Measurements from ENCODE around the gene S100A13.
A peak's percentile ranks its signal among the peaks of the same experiment; 100 is the strongest.

DNA sequence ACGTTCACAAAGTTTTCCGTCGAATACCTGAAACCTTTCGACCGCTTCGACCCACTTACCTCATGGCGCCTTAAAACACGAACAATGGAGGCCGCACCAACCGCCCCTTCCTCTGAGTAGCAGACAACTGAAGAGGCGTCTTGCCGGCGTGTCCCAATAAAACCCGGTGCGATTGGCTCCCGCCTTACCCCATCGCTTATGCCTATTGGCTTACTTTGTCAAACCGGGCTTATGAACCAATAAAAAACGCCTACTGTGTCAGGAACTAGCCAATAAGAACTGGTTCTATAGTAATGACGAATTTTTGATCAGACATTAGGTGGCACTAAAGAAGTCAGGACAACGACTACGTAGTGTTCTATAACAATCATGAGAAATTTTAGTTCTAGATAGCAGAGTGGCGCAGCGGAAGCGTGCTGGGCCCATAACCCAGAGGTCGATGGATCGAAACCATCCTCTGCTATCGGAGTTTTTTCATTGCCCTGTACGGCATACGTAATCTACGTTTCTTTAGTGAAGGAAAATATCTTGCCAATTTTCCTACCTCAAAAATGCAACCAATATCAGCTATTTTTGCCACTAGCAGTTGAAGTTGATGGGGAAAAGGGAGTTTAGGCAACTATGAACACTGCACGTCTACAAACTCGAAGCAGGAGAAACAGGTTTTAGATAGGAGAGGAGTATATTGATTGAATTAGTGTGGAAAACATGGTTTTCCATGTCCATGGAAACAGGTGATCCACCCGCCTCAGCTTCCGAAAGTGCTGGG lies 43.7 kb upstream of the S100A13 start, which contains the start of gene ILF2:
- TF ChIP-seq POLR2AphosphoS5 (IDR thresholded peaks at IDR 0.05; ENCODE audit: low read depth, low read length) (peak; percentile 93), CTCF (IDR thresholded peaks at IDR 0.05) (peak; percentile 25; the same call in 1 of the 2 replicates), TCF7L2 (IDR thresholded peaks at IDR 0.05; ENCODE audit: low read depth, low read length) (peak; percentile 66), SIN3A (IDR thresholded peaks at IDR 0.05; ENCODE audit: borderline replicate concordance, insufficient read depth, low read depth, low read length) (no peak)
- TF ChIP-seq, protein P1, sequence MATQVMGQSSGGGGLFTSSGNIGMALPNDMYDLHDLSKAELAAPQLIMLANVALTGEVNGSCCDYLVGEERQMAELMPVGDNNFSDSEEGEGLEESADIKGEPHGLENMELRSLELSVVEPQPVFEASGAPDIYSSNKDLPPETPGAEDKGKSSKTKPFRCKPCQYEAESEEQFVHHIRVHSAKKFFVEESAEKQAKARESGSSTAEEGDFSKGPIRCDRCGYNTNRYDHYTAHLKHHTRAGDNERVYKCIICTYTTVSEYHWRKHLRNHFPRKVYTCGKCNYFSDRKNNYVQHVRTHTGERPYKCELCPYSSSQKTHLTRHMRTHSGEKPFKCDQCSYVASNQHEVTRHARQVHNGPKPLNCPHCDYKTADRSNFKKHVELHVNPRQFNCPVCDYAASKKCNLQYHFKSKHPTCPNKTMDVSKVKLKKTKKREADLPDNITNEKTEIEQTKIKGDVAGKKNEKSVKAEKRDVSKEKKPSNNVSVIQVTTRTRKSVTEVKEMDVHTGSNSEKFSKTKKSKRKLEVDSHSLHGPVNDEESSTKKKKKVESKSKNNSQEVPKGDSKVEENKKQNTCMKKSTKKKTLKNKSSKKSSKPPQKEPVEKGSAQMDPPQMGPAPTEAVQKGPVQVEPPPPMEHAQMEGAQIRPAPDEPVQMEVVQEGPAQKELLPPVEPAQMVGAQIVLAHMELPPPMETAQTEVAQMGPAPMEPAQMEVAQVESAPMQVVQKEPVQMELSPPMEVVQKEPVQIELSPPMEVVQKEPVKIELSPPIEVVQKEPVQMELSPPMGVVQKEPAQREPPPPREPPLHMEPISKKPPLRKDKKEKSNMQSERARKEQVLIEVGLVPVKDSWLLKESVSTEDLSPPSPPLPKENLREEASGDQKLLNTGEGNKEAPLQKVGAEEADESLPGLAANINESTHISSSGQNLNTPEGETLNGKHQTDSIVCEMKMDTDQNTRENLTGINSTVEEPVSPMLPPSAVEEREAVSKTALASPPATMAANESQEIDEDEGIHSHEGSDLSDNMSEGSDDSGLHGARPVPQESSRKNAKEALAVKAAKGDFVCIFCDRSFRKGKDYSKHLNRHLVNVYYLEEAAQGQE (IDR thresholded peaks at IDR 0.05; ENCODE audit: insufficient read depth in 1 of 2, low read depth in 2 of 2, low read length in 1 of 2) = no peak

Data from Panc1 (cell line).